ENCODE data around the gene PREX1. TPM values are rescaled to one million over a fixed set of nuclear protein-coding genes. Genes with fewer than 3 reads are reported as not detected.

Gene PREX1
- total RNA-seq, 2 donors from 2014 or later = 96.1 to 111 TPM

GRCh38 chr20:48791014-48791413, 36.8 kb downstream of the PREX1 start:
- no peak for ATAC-seq (replicated peaks)
- Mint-ChIP-seq H3K27me3 (no peaks in the 10 kb centered on the region), H3K9me3 (no peaks in the 10 kb centered on the region), H3K36me3 (ENCODE audit: low read depth) (peaks cover 39% of the 10 kb centered on the region), H3K4me3 (no peak overlapping the region), H3K4me1 (peaks cover 71% of the 10 kb centered on the region), H3K27ac (no peak overlapping the region)

GRCh38 chr20:48790473-48791003, 37.3 kb downstream of the PREX1 start:
- H3K4me1 Mint-ChIP-seq = peaks cover 71% of the 10 kb centered on the region
- no peak for ATAC-seq (replicated peaks)
- no peak overlapping the region for H3K4me3 Mint-ChIP-seq
- H3K36me3 Mint-ChIP-seq (ENCODE audit: low read depth) = peaks cover 43% of the 10 kb centered on the region
- H3K27ac Mint-ChIP-seq = no peak overlapping the region
- no peaks in the 10 kb centered on the region for H3K9me3 Mint-ChIP-seq
- no peaks in the 10 kb centered on the region for H3K27me3 Mint-ChIP-seq

- Mint-ChIP-seq H3K9me3 (no peaks in the 10 kb centered on the region), H3K4me1 (peaks cover 71% of the 10 kb centered on the region), H3K27ac (no peak overlapping the region), H3K36me3 (ENCODE audit: low read depth) (peaks cover 50% of the 10 kb centered on the region), H3K4me3 (no peak overlapping the region), H3K27me3 (no peaks in the 10 kb centered on the region)
- peak; percentile 63 for ATAC-seq (replicated peaks)
Measured at GRCh38 chr20:48789781-48790472, 37.9 kb downstream of the PREX1 start.

- no peaks in the 10 kb centered on the region for H3K27me3 Mint-ChIP-seq
- no peak overlapping the region for H3K27ac Mint-ChIP-seq
- H3K4me3 Mint-ChIP-seq = no peak overlapping the region
- H3K9me3 Mint-ChIP-seq = no peaks in the 10 kb centered on the region
- ATAC-seq (replicated peaks) = peak; percentile 69
- H3K4me1 Mint-ChIP-seq = peaks cover 72% of the 10 kb centered on the region
- H3K36me3 Mint-ChIP-seq (ENCODE audit: low read depth) = peaks cover 52% of the 10 kb centered on the region
Measured at GRCh38 chr20:48789185-48789668, 38.6 kb downstream of the PREX1 start.

DNA sequence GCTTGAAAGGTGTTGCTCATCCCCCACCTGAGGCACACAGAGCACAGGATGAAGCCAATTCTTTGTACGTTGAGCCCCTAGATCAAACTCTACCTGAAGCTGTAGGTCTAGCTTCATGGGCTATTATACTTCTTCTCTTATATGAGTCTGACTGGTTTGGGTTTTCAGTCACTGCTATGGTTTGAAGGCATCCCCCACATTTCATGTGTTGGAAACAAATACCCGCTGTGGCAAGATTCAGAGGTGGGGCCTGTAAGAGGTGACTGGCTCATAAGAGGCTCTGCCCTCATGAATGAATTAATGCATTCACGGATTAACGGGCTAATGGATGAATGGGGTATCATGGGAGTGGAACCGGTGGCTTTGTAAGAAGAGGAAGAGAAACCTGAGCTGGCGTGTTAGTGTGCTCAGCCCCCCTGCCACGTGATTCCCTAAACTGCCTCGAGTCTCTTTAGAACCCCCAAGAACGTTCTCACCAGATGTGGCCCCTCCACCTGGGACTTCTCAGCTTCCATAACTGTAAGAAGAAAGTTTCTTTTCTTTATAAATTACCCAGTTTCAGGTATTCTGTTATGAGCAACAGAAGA, 39.2 kb downstream of the PREX1 start:
- H3K27me3 Mint-ChIP-seq = no peaks in the 10 kb centered on the region
- peaks cover 52% of the 10 kb centered on the region for H3K36me3 Mint-ChIP-seq (ENCODE audit: low read depth)
- H3K4me3 Mint-ChIP-seq = no peak overlapping the region
- no peaks in the 10 kb centered on the region for H3K9me3 Mint-ChIP-seq
- H3K27ac Mint-ChIP-seq = no peak overlapping the region
- peak; percentile 9 for ATAC-seq (replicated peaks)
- peaks cover 67% of the 10 kb centered on the region for H3K4me1 Mint-ChIP-seq

- Mint-ChIP-seq H3K27ac (no peak overlapping the region), H3K36me3 (ENCODE audit: low read depth) (peaks cover 52% of the 10 kb centered on the region), H3K4me1 (peaks cover 67% of the 10 kb centered on the region), H3K9me3 (no peaks in the 10 kb centered on the region), H3K27me3 (no peaks in the 10 kb centered on the region), H3K4me3 (no peak overlapping the region)
- ATAC-seq (replicated peaks) = peak; percentile 17
Measured at GRCh38 chr20:48787861-48788375, 39.9 kb downstream of the PREX1 start.

- Mint-ChIP-seq H3K36me3 (ENCODE audit: low read depth) (peaks cover 52% of the 10 kb centered on the region), H3K4me1 (peaks cover 62% of the 10 kb centered on the region), H3K9me3 (no peaks in the 10 kb centered on the region), H3K27ac (no peak overlapping the region), H3K27me3 (no peaks in the 10 kb centered on the region), H3K4me3 (no peak overlapping the region)
- ATAC-seq (replicated peaks) = no peak
Measured at GRCh38 chr20:48786951-48787705, 40.7 kb downstream of the PREX1 start.

DNA sequence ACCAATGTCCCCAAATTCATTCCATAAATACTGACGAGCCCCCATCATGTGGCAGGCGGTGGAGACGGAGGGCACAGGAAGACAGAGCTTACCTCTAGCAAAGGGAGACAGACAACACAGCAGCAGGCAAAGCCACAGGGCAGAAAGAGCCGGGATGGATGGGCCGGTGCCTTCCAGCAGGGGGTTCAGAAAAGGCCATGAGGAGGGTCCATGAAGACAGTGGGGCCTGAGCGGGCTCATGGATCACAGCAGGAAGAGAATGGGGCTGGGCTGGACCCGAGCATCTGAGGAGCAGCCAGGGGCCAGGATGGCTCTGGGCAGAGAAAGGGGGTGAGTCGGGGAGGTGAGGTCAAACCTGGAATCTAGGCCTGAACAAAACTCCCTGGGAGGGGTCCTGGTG, 42.0 kb downstream of the PREX1 start:
- Mint-ChIP-seq H3K9me3 (no peaks in the 10 kb centered on the region), H3K27ac (no peak overlapping the region), H3K36me3 (ENCODE audit: low read depth) (peaks cover 52% of the 10 kb centered on the region), H3K27me3 (no peaks in the 10 kb centered on the region), H3K4me1 (peaks cover 64% of the 10 kb centered on the region), H3K4me3 (no peak overlapping the region)
- ATAC-seq (replicated peaks) = no peak

- Mint-ChIP-seq H3K9me3 (no peaks in the 10 kb centered on the region), H3K4me1 (peaks cover 62% of the 10 kb centered on the region), H3K36me3 (ENCODE audit: low read depth) (peaks cover 51% of the 10 kb centered on the region), H3K27me3 (no peaks in the 10 kb centered on the region), H3K4me3 (no peak overlapping the region), H3K27ac (no peak overlapping the region)
- no peak for ATAC-seq (replicated peaks)
Measured at GRCh38 chr20:48785256-48785655, 42.5 kb downstream of the PREX1 start.

- peaks cover 51% of the 10 kb centered on the region for H3K36me3 Mint-ChIP-seq (ENCODE audit: low read depth)
- ATAC-seq (replicated peaks) = peak; percentile 59
- no peaks in the 10 kb centered on the region for H3K9me3 Mint-ChIP-seq
- no peaks in the 10 kb centered on the region for H3K27me3 Mint-ChIP-seq
- H3K4me1 Mint-ChIP-seq = peaks cover 59% of the 10 kb centered on the region
- H3K27ac Mint-ChIP-seq = no peak overlapping the region
- no peak overlapping the region for H3K4me3 Mint-ChIP-seq
Measured at GRCh38 chr20:48784273-48784641, 43.5 kb downstream of the PREX1 start.

DNA sequence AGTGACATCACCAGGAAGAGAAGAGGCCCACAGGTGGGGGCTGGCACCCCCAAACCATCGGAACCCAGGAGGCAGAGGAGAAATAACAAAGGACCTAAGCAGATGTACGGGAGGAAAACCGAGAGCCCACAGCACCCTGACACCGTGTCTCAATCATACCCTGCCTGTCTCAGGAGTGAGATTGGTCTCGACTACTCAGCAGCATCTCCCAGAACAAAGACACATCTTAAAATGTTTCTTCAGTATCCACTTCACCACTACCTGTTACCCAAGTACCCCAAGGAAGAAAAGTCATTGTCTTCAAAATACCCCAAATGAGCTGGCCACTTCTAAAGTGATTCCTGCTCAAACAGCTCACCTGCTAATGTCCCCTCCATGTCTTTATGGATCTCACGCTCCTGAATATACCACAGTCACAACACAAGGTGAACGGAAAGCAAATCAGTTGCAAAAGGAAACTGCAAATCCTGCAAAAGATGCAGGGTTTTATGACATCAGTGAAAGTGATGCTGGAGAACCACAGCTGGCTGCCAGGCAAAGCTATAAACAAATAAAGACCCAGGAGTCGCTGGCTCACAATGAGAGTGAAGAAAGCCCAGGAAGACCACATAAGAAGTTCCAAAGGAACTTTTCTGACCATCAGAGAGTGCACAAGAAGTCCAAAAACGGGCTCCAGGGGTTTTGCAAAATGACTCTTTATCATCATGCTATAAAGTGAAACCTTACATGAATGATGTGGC, 44.1 kb downstream of the PREX1 start:
- H3K27me3 Mint-ChIP-seq = no peaks in the 10 kb centered on the region
- H3K36me3 Mint-ChIP-seq (ENCODE audit: low read depth) = peaks cover 49% of the 10 kb centered on the region
- no peak overlapping the region for H3K27ac Mint-ChIP-seq
- ATAC-seq (replicated peaks) = peak; percentile 75
- no peaks in the 10 kb centered on the region for H3K9me3 Mint-ChIP-seq
- H3K4me1 Mint-ChIP-seq = peaks cover 53% of the 10 kb centered on the region
- no peak overlapping the region for H3K4me3 Mint-ChIP-seq

- Mint-ChIP-seq H3K27me3 (no peaks in the 10 kb centered on the region), H3K4me3 (no peak overlapping the region), H3K4me1 (peaks cover 45% of the 10 kb centered on the region), H3K36me3 (ENCODE audit: low read depth) (peaks cover 44% of the 10 kb centered on the region), H3K27ac (no peak overlapping the region), H3K9me3 (no peaks in the 10 kb centered on the region)
- ATAC-seq (replicated peaks) = no peak
Measured at GRCh38 chr20:48782901-48783308, 44.9 kb downstream of the PREX1 start.

DNA sequence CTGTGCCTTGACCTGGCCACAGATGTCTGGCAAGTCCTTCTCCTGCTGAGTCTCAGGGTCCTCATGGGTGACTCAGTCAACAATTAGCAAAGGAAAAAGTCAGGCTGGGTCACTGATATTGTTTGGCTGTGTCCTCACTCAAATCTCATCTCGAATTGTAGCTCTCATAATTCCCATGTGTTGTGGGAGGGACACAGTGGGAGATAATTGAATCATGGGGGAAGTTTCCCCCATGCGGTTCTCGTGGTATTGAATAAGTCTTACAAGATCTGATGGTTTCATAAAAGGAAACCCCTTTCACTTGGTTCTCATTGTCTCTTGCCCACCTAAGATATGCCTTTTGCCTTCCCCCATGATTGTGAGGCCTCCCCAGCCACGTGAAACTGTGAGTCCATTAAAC, 45.7 kb downstream of the PREX1 start:
- peaks cover 46% of the 10 kb centered on the region for H3K4me1 Mint-ChIP-seq

DNA sequence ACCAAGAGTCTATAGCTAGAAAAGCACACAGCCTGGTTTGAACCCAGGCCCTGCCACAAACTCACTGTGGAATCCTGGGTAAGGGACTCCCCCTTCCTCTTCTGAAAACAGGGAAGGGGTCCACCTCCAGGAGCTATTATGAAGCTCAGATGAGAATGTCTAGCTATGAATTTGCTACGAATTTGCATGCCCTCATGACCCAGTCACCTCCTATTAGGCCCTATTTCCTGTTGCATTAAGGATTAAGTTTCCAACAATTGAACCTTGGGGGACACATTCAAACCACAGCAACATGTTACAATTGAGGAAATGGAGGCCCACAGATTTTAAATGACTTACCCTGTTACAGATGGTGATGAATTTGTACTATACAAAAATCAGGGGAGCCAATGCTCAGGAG, 46.2 kb downstream of the PREX1 start:
- no peak overlapping the region for H3K27ac Mint-ChIP-seq
- H3K4me1 Mint-ChIP-seq = peaks cover 48% of the 10 kb centered on the region
- no peaks in the 10 kb centered on the region for H3K27me3 Mint-ChIP-seq
- no peak for ATAC-seq (replicated peaks)
- H3K36me3 Mint-ChIP-seq (ENCODE audit: low read depth) = peaks cover 36% of the 10 kb centered on the region
- no peaks in the 10 kb centered on the region for H3K9me3 Mint-ChIP-seq
- no peak overlapping the region for H3K4me3 Mint-ChIP-seq

More for the DNA sequence above, 45.7 kb downstream of the PREX1 start:
- H3K4me3 Mint-ChIP-seq = no peak overlapping the region
- H3K27me3 Mint-ChIP-seq = no peaks in the 10 kb centered on the region
- H3K9me3 Mint-ChIP-seq = no peaks in the 10 kb centered on the region
- H3K36me3 Mint-ChIP-seq (ENCODE audit: low read depth) = peaks cover 37% of the 10 kb centered on the region
- no peak overlapping the region for H3K27ac Mint-ChIP-seq
- ATAC-seq (replicated peaks) = no peak
